GM15510 (cell line): ENCODE results near the gene PHACTR1.

Experiments used
- POLR2A ChIP-seq: IDR thresholded peaks from 3 replicates; pipeline ENCODE4 v1.6.1; 2011; ENCODE audit warnings: borderline replicate concordance; ENCODE audit not compliant: insufficient read length; ENCODE audit errors: extremely low read depth

PHACTR1 gene

DNA sequence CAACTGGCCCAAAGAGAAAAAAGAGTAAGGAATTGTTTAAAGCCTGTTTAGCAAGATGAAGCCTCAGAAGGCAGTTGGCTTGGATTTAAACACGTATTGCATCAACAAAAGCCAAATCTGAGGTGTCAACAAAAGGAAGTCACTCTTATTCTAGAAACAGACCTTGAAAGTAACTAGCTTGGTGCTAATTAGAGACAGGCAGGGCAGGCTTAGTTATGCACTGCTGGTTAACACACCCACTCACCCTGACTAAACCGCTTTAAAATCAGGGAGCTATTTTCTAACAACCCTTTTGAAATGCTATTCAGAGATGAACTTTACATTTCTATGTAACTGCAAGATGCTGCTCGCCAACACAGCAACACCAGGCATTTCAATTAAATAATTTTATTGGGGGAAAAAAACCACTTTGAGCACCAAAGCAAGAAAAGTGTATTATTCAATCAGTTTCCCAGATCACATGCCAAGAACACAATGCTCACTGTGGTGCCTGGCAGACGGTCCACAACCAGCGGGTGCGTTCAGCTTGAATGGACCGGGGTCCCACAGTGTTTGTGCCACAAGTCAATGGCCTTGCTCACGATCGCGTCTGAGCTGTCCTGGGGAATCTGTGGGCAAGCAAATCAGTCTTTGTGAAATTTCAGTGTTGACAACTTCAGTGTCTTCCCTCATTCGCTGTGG, 588.2 kb downstream of the PHACTR1 start:
- TF ChIP-seq POLR2A: no peak

GRCh38 chr6:13305288-13305687, 588.7 kb downstream of the PHACTR1 start:
- no peak for TF ChIP-seq POLR2A

- no peak for TF ChIP-seq POLR2A
Observed at GRCh38 chr6:13305791-13306190, 589.2 kb downstream of the PHACTR1 start.

DNA sequence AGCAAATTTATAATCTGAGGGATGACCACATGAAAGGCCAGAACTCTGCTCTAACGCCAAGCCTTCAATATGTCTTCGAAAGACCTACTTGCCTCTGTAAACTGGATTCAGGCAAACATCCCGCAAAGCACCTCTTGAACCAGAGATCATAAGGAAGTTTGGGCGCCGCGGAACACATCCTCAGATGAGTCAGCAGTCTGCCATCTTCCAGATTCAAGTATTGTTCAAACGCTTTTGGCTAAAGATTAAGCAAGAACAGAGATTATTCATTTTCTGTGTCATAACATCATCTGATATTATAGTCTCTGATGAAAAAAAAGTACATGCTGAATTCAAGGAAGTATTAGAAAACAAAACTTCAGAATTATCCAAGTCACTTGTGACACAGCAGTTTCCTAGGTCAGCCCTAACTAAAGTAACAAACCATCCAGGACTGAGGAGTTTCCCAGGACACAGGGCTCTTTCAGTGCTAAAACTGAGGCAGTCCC, 591.0 kb downstream of the PHACTR1 start:
- no peak for TF ChIP-seq POLR2A

- no peak for TF ChIP-seq POLR2A
Observed at GRCh38 chr6:13308332-13308731, 591.8 kb downstream of the PHACTR1 start.

DNA sequence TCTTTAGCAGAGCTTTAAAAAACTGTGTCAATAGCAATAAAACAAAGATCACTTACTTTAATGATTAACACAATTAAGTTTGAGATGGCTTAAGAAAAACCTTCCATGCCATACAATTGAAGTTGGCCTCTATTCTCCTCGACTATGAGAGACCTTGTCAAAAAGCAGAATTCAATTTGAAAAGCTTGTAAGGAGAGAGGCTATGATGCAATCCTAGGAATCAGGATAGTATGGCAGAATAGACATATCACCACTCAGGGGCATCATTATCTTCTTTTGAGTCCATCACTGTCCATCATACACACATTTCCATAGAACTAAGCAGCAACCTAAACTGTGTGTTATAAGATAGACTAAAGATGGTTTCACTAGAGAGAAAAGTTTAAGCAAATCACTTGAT, 594.6 kb downstream of the PHACTR1 start:
- TF ChIP-seq POLR2A: no peak

DNA sequence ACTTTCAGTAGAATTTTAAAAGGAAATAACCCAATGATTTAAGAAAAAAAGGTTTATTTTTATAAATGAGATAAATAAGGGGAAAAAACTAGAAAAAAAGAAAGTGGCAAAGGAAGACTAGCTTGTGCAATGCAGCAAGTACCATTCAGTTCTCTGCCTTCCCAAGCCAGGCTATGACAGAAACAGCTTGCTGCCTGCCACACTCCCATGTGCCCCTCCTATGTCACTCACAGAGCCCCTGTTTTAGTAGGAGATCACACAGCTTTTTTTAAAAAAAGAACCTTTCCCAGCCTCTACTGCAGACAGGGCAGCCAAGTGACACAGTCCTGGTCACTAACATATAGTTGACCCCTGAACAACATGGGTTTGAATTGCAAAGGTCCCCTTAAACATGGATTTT, 598.2 kb downstream of the PHACTR1 start:
- no peak for TF ChIP-seq POLR2A

GRCh38 chr6:13315896-13316295, 599.3 kb downstream of the PHACTR1 start:
- TF ChIP-seq POLR2A: no peak

DNA sequence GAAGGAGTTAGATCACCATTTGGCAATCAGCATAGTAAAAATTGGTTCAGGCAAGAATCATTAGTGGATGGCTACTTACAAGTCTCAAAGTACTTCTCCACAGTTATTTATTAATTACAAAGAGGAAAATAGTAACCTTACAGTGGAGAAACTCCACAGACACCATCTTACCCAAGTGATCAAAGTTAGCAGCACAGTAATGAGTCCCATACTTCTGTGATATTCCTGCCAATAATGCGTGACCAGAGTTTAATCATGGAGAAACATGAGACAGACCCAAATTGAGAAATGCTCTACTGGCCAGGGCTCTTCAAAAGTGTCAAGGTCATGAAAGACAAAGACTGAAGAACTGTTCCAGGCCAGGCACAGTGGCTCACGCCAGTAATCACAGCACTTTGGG, 602.3 kb downstream of the PHACTR1 start:
- no peak for TF ChIP-seq POLR2A

DNA sequence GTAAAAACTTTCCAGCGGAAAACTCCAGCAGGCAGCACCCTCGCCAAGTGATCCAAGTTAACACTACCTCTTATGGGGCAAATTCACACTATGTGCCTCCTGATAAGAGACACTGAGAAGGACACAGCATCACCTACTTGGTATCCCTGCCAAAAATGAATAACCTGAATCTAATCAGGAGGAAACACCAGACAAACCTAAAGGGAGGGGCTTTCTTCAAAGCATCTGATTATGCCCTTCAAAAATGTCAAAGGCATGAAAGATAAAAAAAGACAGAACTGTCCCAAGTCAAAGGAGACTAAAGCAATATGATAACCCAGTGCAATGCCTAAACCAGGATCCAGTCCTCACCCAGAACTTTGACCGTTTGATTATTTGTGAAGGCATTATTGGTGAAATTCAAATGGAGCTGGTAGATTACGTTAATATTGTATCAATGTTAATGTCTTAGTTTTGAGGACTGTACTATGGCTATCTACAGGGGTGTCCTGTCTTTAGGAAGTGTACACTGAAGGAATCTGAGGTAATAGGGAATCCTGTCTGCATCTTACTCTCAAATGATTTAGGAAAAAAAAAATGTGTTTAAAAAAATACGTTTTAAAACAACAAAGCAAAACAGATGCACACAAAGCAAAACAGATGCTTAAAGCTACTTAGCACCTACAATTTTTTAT, 603.5 kb downstream of the PHACTR1 start:
- no peak for TF ChIP-seq POLR2A

DNA sequence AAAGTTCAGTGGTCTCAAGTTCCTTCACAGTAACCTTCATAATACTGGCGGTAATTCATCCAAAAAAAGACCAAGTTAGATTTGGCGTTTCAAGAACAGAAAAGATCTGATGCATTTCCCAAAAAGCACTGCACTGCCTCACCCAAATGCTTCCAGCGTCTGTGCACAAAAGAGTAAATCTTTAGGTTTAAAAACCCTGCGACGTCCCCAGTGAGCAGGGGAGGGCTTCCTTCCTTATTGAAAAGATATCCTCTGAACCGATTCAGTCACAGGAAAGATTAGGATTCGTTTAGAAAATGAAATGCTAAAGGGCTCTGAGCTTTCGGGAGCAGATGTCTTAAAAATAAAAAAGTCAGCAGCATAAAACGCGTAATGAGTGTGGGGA, 611.1 kb downstream of the PHACTR1 start:
- no peak for TF ChIP-seq POLR2A

DNA sequence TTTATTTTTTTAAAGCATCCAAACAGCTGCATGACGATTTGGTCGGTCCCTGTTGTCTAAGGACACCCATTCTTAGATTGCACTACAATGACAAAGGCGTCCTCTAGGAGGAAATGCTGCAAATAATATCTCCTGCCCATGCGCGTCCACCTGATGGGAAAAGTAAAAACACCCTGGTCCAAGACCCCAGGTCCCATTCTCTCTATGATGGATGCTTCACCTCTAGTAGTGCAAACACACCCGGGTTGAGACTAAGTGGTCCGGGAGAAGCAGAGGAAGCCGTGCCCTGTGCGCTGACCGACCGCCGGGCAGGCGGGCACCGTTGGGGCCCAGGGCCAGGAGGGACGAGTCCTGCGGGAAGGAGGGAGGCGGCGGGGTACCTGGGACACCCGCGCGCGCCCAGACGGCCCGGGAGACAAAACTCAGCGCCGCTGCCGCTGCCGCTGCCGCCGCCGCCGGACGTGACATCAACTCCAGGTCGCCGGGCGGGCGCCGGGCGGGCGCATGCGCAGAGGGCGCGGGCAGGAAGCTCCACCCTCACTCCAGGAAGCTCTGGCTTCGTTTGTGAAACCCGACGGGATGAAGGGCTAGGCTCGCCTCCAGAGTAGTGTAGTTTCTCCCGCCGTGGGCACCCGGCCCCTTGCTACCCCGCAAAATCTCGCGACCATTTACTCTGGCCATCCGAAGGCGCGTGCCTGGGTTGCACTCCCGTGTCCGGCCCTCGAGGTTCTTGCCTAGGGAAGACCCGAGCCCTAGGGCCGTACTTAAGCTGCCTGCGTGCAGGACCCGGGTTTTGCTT, 611.7 kb downstream of the PHACTR1 start, which contains the start of gene TBC1D7:
Gene TBC1D7, minus strand, starts transcription at position 462 of the 799 bp plus-strand sequence. CDS start 1,639 bp downstream, outside the sequence.
- TF ChIP-seq POLR2A: peak; percentile 94

DNA sequence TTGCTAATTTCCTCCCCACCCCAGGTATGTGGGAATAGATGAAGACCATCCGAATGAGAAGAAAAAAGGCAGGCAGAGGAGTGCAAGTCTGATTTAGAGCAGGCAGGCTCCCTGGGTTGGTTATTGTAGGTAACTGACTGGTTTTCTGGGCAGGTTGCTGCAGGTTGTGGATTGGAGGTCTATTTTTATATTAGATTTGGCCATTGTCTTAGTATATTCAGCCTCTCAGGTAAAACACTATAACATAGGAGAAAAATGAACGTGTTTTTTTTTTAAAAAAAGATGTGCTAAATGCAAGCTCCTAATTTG, 612.3 kb downstream of the PHACTR1 start:
- TF ChIP-seq POLR2A: no peak

DNA sequence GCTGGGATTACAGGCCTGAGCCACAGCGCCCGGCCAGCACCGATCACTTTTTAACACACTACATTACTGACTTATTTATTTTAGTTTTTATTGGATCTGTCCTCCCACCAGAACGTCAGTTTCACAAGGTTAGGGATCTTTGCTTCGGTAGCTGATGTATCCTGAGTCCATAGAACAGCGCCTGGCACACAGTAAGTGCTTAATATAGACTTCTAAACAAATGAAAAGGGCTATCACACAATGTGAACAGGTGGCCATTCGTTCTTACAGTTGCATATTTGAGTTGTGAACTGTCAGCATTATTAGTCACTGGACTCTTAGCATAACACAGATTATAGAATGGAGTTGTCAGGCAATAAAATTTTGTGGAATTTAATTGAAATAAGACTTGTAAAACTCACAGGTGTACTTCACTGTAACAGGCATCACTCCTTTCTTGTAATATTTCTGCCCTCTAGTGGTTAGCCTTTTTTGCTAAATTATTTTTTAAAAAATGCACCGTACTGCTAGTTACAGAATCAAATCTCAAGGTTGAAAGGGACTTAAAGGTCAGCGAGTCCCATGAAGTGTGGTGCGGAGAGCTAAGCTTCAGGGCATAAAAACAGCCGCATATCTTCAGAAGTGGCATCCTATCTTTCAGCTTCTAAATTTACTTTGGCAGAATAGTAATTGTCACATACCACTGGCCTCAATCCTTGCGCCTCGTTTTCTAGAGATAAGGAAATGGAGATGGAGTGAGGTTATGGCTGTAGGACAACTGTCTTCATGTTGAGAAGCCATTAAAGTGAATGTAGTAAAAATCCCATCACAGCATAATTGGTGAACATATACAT, 615.2 kb downstream of the PHACTR1 start:
- no peak for TF ChIP-seq POLR2A

DNA sequence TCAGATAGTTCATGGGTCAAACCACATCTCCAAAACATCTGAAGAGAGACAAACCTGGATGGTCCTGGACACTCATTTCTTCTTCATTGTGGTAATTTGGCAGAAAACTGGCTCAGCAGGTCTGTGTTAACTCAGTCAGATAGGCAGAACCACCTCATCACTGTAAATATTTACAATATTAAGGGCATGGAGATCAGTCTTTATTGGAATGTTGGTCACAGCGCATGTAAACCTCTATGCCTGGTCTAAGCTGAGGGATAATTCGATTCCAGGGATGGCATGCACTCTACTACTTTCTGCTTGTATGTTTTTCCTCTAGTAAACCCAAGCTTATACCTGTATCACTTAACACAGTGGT, 615.8 kb downstream of the PHACTR1 start:
- no peak for TF ChIP-seq POLR2A
